SH-SY5Y (cell line): Measurements from ENCODE around the gene AAR2.

Experiments used
- GATA2 ChIP-seq: IDR thresholded peaks from 2 replicates; pipeline ENCODE4 v1.6.1; 2011; ENCODE audit warnings: mild to moderate bottlenecking, low read depth, low read length
- GATA3 ChIP-seq: IDR thresholded peaks from 2 replicates; pipeline ENCODE4 v1.6.1; 2011; ENCODE audit warnings: low read depth, mild to moderate bottlenecking, low read length, moderate library complexity

- TF ChIP-seq GATA3 (no peak), GATA2 (no peak)
Measured at GRCh38 chr20:36197271-36197670, 39.0 kb upstream of the AAR2 start.
